Gastroesophageal sphincter (tissue), 3 donors: ENCODE results near the gene MAOA.

Experiments
- EP300 ChIP-seq: sonication (generic); formaldehyde crosslinking; IDR thresholded peaks from one replicate; pipeline ENCODE4 v1.6.1; 2017; ENCODE audit warnings: antibody characterized with exemption, mild to moderate bottlenecking
- POLR2A ChIP-seq, 2 donors: fragments of 450-650 bp; IDR thresholded peaks; one replicate each; pipeline ENCODE4 v1.6.1; 2017; ENCODE audit warnings: antibody characterized with exemption in 2 of 2, mild to moderate bottlenecking in 2 of 2, moderate library complexity in 1 of 2
- POLR2AphosphoS5 ChIP-seq: sonication (generic); formaldehyde crosslinking; IDR thresholded peaks from one replicate; pipeline ENCODE4 v1.6.1; 2017; ENCODE audit warnings: antibody characterized with exemption
- TF ChIP-seq, protein P1 (sequence below), 4 experiments: fragments of 200-600 bp in 2 of 4; fragments of 450-650 bp in 2 of 4; sonication (generic) in 1 of 4; IDR thresholded peaks; one replicate each; pipeline ENCODE4 v1.5.1; 2017 to 2019; ENCODE audit warnings: antibody characterized with exemption in 4 of 4, mild to moderate bottlenecking in 2 of 4, moderate library complexity in 2 of 4

DNA sequence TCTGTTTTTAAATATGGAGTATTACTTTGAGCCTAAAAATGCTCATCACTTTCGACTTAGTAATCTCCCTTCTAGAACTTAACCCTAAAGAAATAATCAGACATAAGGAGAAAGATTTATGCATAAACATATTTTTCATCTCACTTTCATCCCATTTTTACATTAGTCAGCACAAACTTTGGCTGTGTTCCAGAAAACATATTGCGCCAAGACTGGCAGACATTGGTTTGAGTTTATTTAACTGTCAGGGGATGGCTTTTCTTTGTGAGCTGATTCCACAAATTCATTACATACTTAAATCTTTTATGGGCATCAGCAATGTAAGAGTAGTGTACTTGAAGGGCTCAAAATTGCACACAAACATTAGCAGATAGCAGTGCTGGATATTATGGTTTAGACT lies 23.7 kb downstream of the MAOA start:
- TF ChIP-seq, protein P1, sequence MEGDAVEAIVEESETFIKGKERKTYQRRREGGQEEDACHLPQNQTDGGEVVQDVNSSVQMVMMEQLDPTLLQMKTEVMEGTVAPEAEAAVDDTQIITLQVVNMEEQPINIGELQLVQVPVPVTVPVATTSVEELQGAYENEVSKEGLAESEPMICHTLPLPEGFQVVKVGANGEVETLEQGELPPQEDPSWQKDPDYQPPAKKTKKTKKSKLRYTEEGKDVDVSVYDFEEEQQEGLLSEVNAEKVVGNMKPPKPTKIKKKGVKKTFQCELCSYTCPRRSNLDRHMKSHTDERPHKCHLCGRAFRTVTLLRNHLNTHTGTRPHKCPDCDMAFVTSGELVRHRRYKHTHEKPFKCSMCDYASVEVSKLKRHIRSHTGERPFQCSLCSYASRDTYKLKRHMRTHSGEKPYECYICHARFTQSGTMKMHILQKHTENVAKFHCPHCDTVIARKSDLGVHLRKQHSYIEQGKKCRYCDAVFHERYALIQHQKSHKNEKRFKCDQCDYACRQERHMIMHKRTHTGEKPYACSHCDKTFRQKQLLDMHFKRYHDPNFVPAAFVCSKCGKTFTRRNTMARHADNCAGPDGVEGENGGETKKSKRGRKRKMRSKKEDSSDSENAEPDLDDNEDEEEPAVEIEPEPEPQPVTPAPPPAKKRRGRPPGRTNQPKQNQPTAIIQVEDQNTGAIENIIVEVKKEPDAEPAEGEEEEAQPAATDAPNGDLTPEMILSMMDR (IDR thresholded peaks at IDR 0.05): no peak
- TF ChIP-seq POLR2AphosphoS5 (no peak), EP300 (no peak), POLR2A (IDR thresholded peaks at IDR 0.05) (no peak)
